HCT116 (cell line): ENCODE data around the gene ATP6V1G2.

Experiments used
- CTCF ChIP-seq, 3 experiments: fragments of 200-600 bp in 1 of 3; sonication (generic) in 1 of 3; IDR thresholded peaks in 2 of 3; conservative IDR thresholded peaks in 1 of 3; 2 replicates each; pipeline ENCODE4 v1.5.1; 2012 to 2017; ENCODE audit warnings: low read depth in 2 of 3, low read length in 2 of 3, antibody characterized with exemption in 1 of 3, borderline replicate concordance in 1 of 3, control low read depth in 1 of 3, mild to moderate bottlenecking in 1 of 3, mixed read lengths in 1 of 3, mixed run types in 1 of 3, moderate library complexity in 1 of 3; ENCODE audit not compliant: insufficient read depth in 1 of 3
- EZH2 ChIP-seq: fragments of 200-600 bp; sonication (generic); IDR thresholded peaks from 2 replicates; pipeline ENCODE4 v1.6.1; 2017; ENCODE audit warnings: antibody characterized with exemption, mixed run types
- POLR2A ChIP-seq: IDR thresholded peaks from 2 replicates; pipeline ENCODE4 v1.7.0; 2011; ENCODE audit warnings: borderline replicate concordance; ENCODE audit not compliant: insufficient read depth, insufficient read length; ENCODE audit errors: extremely low read depth
- SP1 ChIP-seq: IDR thresholded peaks from 2 replicates; pipeline ENCODE4 v1.6.1; 2012; ENCODE audit warnings: low read depth
- TCF7L2 ChIP-seq: IDR thresholded peaks from 2 replicates; pipeline ENCODE4 v1.7.0; 2011; ENCODE audit warnings: borderline replicate concordance, inconsistent platforms; ENCODE audit not compliant: insufficient read depth, insufficient read length; ENCODE audit errors: extremely low read depth
- ZNF274 ChIP-seq: fragments of 200-500 bp; sonication (Bioruptor generic); IDR thresholded peaks from 2 replicates; pipeline ENCODE4 v1.6.1; 2014; ENCODE audit warnings: mild to moderate bottlenecking, low read depth, low read length, inconsistent platforms

- TF ChIP-seq SP1 (no peak), EZH2 (no peak), ZNF274 (no peak), TCF7L2 (no peak), CTCF (IDR thresholded peaks at IDR 0.05 in 2 of 3, conservative IDR thresholded peaks at IDR 0.05 in 1 of 3; ENCODE audit: borderline replicate concordance in 1 of 3, insufficient read depth in 1 of 3, low read depth in 2 of 3, low read length in 2 of 3) (no peak), POLR2A (no peak)
Measured at GRCh38 chr6:31568537-31568961, 22.1 kb upstream of the ATP6V1G2 start.
